ENCODE results near the gene C1QTNF3. TPM values are rescaled to one million over a fixed set of nuclear protein-coding genes. Genes with fewer than 3 reads are reported as not detected.
A peak's percentile ranks its signal among the peaks of the same experiment; 100 is the strongest.

The C1QTNF3 gene
- total and polyA plus RNA-seq, 11 donors, result 0.20 to 11.6 (median 0.93) TPM

DNA sequence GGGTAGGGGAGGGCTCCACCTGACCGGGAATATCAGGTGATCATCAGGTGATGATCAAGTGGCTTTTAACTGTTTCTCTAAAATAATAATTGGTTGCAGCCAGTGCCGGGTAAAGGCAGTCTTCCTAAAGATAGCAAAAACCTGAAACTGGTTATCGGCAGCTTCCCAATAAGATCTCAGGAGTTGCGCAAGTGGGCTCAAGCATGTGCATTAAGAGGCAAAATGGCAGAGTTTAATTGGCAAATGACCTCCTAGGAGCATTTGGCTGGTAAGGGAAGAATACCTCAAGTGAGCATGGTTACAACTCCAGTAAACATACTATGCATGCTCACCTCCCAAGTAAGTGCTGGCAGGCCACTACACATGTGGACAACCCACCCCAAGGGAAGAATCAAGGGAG, 4.2 kb downstream of the C1QTNF3 start:
- Histone ChIP-seq H3K27ac (no peak overlapping the region), H3K4me1 (peaks cover 0 to 44% (median 15%) of the 10 kb centered on the region in 12 donors), H3K4me3 (no peak overlapping the region), H3K36me3 (peaks cover 0 to 11% (median 0%) of the 10 kb centered on the region in 9 donors), H3K9me3 (no peaks in the 10 kb centered on the region), H3K27me3 (no peaks in the 10 kb centered on the region)
- WGBS, 4 donors, result 95 to 97% (median 95%) methylated on average over 4 of the region's 4 CpGs
- DNase-seq, result no peak
- intact Hi-C loops (cut with DNase I), result no loop called here
- no peak for TF ChIP-seq POLR2A (IDR thresholded peaks at IDR 0.05)
- TF ChIP-seq, protein P1, sequence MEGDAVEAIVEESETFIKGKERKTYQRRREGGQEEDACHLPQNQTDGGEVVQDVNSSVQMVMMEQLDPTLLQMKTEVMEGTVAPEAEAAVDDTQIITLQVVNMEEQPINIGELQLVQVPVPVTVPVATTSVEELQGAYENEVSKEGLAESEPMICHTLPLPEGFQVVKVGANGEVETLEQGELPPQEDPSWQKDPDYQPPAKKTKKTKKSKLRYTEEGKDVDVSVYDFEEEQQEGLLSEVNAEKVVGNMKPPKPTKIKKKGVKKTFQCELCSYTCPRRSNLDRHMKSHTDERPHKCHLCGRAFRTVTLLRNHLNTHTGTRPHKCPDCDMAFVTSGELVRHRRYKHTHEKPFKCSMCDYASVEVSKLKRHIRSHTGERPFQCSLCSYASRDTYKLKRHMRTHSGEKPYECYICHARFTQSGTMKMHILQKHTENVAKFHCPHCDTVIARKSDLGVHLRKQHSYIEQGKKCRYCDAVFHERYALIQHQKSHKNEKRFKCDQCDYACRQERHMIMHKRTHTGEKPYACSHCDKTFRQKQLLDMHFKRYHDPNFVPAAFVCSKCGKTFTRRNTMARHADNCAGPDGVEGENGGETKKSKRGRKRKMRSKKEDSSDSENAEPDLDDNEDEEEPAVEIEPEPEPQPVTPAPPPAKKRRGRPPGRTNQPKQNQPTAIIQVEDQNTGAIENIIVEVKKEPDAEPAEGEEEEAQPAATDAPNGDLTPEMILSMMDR (IDR thresholded peaks at IDR 0.05), result no peak
- no peak for ATAC-seq

GRCh38 chr5:34038390-34038789, 4.6 kb downstream of the C1QTNF3 start:
- DNase-seq (no peak), ATAC-seq (no peak)
- Histone ChIP-seq H3K36me3 (peaks cover 0 to 16% (median 0%) of the 10 kb centered on the region in 9 donors), H3K4me3 (no peak overlapping the region), H3K27me3 (no peaks in the 10 kb centered on the region), H3K9me3 (no peaks in the 10 kb centered on the region), H3K27ac (peak overlapping the region in 1 of 12 donors; percentile 40), H3K4me1 (peaks cover 0 to 39% (median 11%) of the 10 kb centered on the region in 12 donors)
- 65 to 80% (median 75%) methylated on average over 2 of the region's 2 CpGs for WGBS, 4 donors
- intact Hi-C loops (cut with DNase I), result no loop called here
- no peak for TF ChIP-seq POLR2A (IDR thresholded peaks at IDR 0.05)
- TF ChIP-seq, protein P1 (IDR thresholded peaks at IDR 0.05), result no peak

GRCh38 chr5:34037726-34038125, 5.3 kb downstream of the C1QTNF3 start:
- 65 to 85% (median 78%) methylated on average over 3 of the region's 3 CpGs for WGBS, 4 donors
- TF ChIP-seq, protein P1 (IDR thresholded peaks at IDR 0.05), result no peak
- no peak for TF ChIP-seq POLR2A (IDR thresholded peaks at IDR 0.05)
- H3K27ac ChIP-seq, result peak overlapping the region in 2 of 12 donors; percentile 21 to 40
- intact Hi-C loops (cut with DNase I), result no loop called here
- peaks cover 0 to 32% (median 4%) of the 10 kb centered on the region in 12 donors for H3K4me1 ChIP-seq
- H3K36me3 ChIP-seq, result peaks cover 0 to 18% (median 0%) of the 10 kb centered on the region in 9 donors
- DNase-seq (no peak), ATAC-seq (no peak)
- no peaks in the 10 kb centered on the region for H3K27me3 ChIP-seq
- no peaks in the 10 kb centered on the region for H3K9me3 ChIP-seq
- no peak overlapping the region for H3K4me3 ChIP-seq

- intact Hi-C loops (cut with DNase I), result no loop called here
- 62 to 75% (median 67%) methylated on average over 2 of the region's 2 CpGs for WGBS, 4 donors
- H3K27me3 ChIP-seq, result no peaks in the 10 kb centered on the region
These were observed 7.3 kb downstream of the C1QTNF3 start for GRCh38 chr5:34035756-34036155.

More at GRCh38 chr5:34035756-34036155, 7.3 kb downstream of the C1QTNF3 start:
- Histone ChIP-seq H3K27ac (no peak overlapping the region), H3K9me3 (no peaks in the 10 kb centered on the region), H3K4me3 (no peak overlapping the region), H3K4me1 (peaks cover 0 to 15% (median 0%) of the 10 kb centered on the region in 12 donors), H3K36me3 (peaks cover 0 to 18% (median 0%) of the 10 kb centered on the region in 9 donors)
- DNase-seq (no peak), ATAC-seq (no peak)
- TF ChIP-seq POLR2A (IDR thresholded peaks at IDR 0.05), result no peak
- TF ChIP-seq, protein P1 (IDR thresholded peaks at IDR 0.05), result no peak
